Inflammatory macrophage treated with lipopolysaccharide for 4 hours (primary cell): ENCODE measurements around the gene REP15.
"Not testable (repeated sequence)": the region's sequence is repeated elsewhere in the genome, so short reads cannot be mapped to it uniquely, and the experiment has no call there.

Experiments used
- DNase-seq: peaks from one replicate; pipeline ENCODE4 v3.0.0-alpha.2; 2020

Gene REP15, protein sequence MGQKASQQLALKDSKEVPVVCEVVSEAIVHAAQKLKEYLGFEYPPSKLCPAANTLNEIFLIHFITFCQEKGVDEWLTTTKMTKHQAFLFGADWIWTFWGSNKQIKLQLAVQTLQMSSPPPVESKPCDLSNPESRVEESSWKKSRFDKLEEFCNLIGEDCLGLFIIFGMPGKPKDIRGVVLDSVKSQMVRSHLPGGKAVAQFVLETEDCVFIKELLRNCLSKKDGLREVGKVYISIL

DNA sequence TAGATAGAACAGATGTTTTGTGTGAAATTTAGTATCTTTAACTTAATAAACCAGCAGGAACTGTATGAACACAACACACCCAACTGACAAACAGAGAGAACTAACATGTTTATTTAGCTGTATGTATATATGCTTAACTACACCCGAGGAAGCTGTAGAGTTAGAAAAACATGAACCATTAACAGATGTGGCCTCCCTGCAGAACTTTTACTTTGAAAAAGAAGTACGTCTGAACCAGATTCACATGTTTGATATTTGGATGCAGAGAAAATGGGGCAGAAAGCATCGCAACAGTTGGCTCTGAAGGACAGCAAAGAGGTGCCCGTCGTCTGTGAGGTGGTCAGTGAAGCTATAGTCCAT, at the start of gene REP15:
REP15 (plus strand) TSS at position 155 of the 360 bp plus-strand sequence; CDS start at position 271, 116 bp downstream.
- DNase-seq = no peak

DNA sequence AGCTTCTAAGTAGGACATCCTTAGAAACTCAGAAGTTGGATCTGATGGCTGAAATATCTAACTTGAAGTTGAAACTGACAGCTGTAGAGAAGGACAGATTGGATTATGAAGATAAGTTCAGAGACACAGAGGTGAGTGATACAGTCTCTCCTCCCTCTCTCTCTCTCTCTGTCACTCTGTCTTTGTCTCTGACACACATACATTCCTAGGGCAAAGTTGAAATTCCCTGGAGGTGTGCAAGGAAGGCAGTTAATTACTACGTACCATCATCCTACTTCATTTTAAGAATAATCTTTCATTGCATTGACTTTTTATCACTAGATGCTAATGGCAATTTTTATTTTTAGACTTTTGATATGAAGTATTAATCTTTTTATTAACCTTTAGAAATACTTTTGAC, 46.2 kb upstream of the REP15 start:
- no peak for DNase-seq

DNA sequence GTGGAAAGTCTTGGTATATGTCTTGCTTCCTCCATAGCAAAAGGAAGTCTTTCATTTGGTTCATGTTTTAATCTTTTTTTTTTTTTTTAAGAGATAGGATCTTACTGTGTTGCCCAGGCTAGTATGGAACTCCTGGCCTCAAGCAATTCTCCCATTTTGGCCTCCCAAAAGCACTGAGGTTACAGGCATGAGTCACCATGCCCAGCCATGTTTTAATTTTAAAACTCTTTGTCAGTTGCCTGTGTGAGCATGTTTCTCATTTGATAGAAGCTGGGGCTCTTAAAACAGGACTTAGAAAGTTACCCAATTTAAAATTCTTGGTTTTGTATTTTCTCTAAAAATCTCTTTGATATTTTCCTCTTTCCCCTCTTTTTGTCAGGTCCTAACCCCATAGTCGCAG, 45.0 kb upstream of the REP15 start:
- DNase-seq = no peak

DNA sequence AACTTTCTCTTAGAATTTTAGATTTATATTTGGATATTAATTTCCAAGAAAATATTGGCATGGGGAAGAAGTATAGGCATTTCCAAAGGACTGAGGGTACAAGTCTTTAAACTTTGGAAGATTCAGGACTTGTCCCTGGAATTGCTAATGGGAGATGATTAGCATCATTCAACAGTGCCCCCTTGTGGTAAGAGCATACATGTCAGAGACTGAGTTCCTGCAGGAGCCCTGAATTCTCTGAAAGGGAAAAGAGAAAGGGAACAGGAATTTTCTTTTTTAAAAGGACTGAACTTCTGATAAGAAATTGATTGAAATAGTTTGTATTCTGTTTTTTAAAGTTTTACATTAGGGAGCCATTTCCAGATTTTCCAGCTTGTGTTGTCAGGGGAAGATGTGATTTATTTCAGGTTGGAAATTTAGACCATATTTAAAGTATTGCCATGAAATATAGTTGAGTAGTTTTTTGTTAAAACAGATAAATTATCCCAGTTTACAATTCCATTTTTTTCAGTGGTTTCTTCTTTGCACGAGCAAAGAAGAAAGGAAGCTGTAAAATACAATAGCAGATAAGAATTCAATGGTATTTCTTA, 44.0 kb upstream of the REP15 start:
- DNase-seq = peak; percentile 59

DNA sequence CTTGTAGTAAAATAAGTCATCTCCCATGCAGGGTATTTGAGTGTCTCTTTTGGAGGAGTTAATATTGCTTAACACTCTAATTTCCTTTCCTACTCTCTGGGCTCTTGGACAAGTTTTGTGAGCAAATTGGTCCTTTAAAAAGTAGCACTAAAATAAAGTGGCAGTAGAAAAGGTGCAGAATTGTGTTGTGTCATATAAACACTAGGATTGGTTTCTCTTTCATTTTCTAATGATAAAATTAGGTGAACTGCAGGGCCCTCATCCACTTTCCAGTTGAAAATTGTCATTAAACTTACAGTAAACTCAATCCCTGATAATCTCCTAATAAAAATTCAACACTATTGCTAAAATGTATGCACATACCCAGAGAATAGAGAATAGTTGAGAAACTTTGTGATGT, 42.6 kb upstream of the REP15 start:
- DNase-seq = no peak

DNA sequence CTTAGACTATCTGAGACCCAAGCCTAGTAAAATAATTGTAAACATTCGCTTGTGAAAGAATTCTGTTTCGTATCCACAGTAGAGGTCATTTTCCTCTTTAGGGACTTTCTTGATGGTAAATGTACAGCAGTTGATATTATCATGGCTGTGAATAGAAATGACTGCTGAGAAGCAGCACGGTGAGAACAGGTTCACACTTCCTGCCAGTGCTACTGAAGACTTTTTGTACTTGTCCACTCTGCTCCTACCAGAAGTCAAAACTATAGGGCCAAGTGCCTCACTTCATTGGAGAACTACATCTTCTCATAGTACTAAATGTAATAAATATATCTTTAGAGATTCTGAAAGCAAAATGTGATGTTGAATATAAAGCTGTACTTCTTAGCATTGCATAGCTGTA, 40.8 kb upstream of the REP15 start:
- DNase-seq = not testable (repeated sequence)

DNA sequence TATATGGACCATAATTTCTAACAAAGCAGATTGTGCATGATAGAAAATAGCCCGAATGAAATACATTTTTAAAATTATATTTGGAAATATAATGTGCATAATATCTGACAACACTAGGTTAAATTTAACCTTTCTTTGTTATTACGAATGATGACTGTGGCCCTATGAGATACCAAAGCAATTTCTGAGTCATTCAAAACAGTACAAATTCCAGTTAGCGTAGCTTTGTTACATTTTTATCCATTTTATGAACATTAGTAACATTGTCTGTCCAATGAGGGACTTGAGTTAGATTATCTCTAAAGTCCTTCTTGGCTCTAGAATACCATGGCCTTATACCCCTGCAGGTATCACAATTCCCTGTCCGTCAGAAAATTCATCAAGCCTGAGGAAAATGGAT, 39.0 kb upstream of the REP15 start:
- no peak for DNase-seq

DNA sequence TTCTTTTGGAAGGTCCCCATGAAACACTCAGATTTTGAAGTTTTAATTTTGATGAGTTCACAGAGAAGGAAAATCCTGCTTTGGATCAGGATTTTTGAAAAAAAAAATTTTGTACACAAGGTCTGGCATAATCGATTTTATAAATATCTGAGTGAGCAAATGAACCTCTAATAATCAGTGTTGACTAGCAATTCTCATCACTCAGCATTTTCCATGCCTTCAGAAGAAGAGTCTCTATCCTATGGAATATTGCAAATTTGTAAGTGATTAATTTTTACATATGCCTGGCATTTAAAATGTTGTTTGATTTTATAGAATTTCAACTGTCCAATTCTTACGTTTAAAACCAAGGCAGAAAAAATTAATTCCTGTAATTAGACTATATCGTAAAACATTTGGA, 30.5 kb upstream of the REP15 start:
- DNase-seq = no peak

DNA sequence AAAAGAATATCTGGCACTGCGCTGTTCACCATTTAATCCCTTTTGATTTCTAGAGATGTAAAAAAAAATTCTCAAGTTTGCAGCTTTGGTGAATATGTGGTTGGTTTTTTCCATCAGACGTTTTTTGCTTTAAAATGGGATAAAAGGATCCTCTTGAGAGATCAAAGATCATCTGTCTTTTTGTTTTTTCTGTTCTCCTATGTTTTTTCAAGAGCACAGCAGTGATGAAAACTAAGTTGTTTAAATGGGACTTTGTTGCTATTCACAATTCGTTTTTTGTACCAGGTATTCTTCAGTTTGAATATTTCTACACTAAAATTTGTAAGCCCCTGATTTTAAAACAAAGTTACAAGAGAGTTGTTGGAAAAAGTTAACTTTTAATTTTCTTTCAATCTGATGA, 29.7 kb upstream of the REP15 start:
- DNase-seq = no peak

DNA sequence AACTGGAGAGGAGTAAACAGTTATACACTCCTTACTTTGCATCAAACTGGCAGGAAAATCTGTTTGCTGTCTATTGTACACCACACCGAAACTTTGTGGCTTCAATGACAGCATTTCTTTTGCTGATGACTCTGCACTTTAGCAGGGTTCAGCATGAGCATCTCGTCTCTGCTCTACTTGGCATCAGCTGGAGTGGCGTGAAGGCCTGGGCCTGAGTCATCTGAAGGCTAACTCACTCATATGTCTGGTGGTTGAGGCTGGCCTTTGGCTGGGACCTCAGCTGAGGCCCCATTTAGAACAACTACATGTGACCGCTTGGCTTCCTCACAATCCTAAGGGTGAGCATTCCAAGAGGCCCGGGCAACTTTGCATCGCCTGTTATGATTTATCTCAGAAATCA, 28.7 kb upstream of the REP15 start:
- no peak for DNase-seq

DNA sequence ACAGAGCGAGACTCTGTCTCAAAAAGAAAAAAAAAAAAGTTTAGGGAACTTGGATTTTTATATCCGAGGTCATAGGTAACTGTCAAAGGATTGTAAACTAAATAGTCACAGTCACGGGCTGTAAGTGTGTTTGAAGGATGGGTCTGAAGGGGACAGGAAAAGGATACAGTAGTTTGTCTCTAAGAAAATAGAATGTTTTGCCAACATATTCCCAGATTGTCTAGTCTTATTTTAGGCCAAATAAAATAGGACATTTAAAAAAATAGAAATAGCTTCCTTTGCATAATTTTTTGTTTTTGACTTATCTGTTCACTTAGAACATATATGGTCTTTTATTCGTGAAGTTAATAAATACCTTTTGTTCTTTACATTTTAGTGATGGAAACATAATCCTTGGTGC, 24.2 kb upstream of the REP15 start:
- DNase-seq = no peak

DNA sequence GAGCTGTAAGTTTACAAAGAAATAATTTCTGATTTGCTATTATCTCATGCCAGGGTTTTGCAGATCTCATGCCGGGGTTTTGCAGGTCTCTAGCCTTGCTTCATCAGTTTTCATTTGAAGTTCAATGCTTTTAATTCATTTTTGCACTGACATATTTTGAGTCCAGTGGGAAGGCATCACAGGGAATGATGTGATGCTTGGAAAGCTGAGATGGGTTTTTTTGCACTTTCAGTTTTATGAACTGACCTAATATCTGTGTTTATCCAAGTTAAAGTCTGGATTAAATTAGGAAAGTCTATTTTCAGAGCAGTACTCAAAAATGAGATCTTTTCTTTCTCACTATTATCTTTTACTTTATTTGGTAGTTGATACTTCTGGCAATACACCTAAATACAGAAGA, 23.6 kb upstream of the REP15 start:
- DNase-seq = no peak

DNA sequence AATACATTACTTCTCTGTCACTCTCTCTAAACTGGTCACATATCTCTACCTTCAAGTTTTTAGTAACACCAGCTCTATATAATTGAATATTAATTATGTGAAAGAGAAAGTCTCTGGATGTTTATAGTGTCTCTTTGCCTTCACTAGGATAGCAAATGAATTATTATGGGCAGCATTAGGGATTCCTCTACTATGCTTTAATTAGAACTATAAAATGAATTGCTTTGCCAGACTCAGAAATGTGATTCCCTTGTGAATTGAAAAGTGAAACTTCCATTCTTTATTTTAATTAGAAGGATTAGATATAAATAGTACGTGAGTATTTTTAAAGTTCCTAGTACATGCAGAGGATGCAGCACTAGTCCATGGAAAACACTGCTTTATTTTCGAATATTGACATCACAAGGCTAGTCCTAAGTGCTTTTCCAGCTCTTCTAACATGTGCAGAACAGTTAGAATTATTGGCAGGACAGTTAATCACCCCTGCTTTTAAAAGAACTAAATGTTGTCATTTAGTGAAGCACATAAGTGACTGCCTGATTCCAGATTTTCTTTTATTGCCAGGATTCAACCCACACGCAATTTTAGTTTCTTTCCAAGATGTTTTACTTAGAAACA, 23.0 kb upstream of the REP15 start:
- DNase-seq = no peak

DNA sequence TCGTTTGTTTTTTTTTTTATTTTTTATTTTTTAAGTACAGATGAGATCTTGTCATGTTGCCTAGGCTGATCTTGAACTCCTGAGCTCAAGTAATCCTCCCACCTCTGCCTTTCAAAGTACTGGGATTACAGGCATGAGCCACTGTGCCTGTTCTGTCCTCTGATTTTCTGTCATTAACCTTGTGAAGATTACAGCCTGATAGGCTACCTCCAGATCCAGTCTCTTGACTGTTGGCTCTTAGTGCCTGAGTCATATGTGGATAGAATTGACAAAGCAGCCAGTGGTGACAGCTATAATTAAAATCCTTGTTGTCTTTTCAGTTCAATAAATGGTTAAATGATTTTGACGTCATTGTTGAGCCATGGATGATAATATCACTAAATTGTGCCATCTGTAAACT, 21.3 kb upstream of the REP15 start:
- DNase-seq = no peak

DNA sequence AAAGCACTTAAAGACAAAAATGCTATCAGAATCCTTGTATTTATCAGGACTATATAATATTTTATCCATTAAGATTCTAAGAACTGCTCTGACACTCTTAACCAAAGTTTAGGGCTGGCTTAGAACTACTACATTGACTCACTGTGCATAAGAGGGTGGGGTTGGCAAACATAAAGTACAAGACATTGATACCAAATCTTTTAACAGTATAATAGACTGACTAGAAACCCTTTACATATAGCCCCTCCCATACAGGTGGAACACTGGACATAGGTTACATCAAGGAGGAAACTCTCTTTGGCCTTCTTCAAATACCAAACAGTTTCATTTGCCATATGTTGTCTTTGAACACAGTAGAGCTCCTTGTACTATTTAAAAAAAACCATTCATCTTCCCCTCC, 15.6 kb upstream of the REP15 start:
- no peak for DNase-seq

DNA sequence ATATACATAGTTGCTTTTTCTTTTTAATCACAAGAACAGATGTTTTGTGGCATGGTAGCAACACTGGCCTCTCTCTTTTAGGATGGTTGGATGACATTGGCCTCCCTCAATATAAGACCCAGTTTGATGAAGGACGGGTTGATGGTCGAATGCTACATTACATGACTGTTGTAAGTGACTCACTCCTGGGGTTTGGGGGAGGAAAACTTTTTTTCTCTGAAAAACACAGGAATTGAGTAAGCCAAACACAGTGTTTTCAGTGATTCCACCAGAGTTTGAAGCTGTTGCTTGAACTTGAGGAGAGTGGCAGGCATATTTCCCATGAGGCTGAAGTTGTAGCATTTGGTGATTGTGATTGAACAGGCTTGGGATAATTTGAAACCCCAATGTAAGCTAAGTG, 13.7 kb upstream of the REP15 start:
- DNase-seq = no peak

DNA sequence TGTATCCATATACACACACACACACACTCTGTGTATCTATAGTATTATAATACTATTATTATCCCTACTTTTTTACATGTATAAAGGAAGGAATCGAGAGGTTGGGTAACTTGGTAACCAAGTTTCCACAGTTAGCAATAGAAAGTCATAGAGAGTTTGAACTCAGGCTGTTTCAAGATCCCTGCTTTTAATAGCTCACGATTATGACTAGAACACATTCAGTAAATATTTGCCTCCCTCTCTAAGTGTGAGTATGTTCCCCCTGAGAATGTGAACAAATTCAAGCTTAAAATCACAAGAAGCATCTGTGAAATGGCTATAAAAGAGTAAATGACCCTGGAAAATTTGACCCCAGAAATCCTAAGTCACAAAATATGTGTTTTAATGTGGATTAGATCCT, 11.0 kb upstream of the REP15 start:
- no peak for DNase-seq

DNA sequence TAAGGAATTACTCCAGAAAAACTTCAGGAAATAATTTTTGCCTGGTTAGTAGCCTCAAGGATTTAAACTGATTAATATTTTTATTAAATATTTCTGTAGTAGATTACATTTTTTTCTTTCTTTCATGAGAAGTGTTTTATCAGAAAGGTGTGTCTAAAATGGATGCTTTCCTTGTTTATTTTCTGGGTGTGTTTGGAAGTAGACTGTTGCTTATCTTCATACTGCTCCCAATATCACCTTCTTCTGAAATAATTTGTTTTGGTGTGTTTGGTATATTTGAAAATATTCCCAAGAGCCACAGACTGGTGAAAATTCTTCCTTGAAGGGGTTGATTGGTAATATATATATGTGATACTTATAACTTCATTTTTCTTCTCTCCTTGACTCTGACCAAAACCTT, 10.1 kb upstream of the REP15 start:
- no peak for DNase-seq

DNA sequence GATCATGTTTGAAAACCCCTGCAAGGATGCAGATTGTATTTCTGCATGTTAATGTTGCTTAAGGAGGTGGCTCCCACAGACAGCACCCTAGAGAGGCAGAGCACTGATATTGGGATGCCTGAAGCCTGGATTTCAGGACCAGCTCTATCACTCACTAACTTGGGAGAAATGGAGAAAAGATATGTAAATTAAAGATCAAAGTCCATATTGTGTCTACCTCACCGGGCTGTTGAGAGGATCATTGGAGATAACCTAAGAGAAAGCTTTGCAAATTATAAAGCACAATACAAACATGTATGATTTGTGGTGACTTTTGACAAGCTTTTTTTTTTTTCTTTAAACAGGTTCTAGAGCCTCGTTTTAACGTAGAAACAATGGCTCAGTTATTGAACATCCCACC, 7.6 kb upstream of the REP15 start:
- DNase-seq = no peak

DNA sequence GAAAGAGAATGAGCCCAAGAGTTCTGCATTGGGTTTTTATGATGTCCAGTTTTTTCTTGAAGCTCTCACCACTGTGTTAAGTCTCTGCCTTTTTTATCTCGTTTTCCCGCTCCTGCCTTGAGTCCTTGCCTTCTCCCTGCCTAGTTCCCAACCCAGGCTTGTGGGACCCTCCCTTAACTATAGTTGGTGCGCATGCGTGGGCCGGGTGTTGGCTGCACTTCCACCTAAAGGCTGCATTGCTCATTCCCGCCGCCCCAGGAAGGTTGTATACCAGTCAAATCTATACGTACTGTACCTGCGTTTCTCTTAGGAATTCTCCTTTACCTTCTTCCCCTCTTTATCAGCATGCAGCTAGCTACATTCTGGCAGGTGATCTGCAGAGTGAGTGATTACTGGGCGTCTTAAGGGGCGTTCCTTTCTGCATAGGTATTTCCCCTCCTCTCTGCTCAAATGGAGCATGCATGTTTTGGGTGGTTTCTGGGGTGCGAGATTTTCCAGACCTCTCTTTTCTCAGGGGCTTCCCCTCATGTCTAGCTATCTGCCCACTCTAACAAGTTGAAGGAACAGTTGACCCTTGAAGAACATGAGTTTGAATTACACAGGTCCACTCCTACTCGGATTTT, 6.6 kb upstream of the REP15 start:
- DNase-seq = no peak

DNA sequence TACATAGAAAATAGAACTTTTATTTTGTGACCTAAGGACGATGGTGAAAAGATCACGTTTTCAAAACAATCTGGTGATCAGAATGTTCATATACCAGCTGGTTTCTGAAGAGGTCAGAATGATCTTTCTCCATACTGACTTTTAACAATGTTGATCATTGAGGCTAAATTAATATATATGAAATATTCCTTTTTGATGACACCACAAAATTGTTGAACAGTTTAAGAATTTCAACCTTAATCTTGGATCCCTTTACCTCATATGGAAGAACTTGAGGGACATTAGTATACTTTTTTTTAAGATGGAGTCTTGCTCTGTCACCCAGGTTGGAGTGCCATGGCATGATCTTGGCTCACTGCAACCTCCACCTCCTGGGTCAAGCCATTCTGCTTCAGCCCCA, 2.8 kb upstream of the REP15 start:
- DNase-seq = no peak

DNA sequence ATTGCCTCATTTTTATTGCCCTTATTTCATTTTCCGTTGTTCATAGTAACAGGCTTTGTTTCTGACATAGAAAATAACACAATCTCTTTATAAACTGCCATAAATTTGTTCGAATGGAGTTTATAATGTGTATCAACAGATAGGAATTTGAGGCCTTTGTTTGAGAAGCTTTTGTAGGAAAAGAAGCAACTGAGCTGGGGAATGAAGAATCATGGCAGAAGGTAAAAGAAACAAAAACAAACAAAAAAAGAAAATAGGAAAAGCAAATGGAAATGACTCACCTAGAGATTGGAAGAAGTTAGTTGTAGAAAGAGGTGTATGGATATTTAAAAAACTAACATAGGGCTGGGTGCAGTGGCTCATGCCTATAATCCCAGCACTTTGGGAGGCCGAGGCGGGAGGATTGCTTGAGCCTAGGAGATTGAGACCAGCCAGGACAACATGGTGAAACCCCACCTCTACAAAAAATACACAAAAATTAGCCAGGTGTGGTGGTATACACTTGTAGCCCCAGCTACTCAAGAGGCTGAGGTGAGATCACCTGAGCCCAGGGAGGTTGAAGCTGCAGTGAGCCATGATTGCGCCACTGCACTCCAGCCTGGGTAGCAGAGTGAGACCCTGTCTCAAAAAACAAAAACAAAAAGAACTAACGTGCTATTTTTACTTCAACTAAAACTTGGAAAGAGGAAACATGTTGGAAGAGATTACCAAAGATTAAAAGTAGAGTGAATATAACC, 523 bp upstream of the REP15 start:
- no peak for DNase-seq

DNA sequence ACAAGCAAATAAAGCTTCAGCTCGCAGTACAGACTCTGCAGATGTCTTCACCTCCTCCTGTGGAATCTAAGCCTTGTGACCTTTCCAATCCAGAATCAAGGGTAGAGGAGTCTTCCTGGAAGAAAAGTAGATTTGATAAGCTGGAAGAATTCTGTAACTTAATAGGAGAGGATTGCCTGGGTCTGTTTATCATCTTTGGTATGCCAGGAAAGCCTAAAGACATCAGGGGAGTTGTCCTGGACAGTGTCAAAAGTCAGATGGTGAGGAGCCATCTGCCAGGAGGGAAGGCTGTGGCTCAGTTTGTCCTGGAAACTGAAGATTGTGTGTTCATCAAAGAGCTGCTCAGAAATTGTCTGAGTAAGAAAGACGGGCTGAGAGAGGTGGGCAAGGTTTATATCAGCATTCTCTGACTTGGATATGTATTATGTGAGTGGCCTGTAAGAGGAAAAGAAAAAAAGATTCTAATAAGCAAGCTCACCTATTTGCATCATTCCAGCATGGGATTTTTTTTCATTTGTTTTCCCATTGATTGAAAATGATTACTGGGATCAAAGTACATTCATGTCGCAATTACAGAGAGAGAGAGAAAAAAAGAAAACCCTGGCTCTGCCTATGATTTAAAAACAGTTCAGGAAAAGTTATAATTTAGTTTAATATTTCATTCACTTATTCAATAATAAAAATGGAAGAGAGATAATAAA, 767 bp downstream of the REP15 start:
- DNase-seq = no peak
